EH (cell line): ENCODE measurements around the gene RBP7.

Source experiments
- DNase-seq: peaks from one replicate; pipeline ENCODE4 v3.0.0-alpha.2; 2015; ENCODE audit warnings: low read depth

RBP7 gene

GRCh38 chr1:10031461-10031860 is 34.4 kb downstream of the RBP7 start:
- peak; percentile 88 for DNase-seq

GRCh38 chr1:10032590-10033358 is 35.7 kb downstream of the RBP7 start, which contains the start of gene UBE4B:
UBE4B (plus strand) TSS chr1:10032958; CDS start chr1:10033671, 713 bp downstream.
- DNase-seq = peak; percentile 97

GRCh38 chr1:10033359-10033845 is 36.4 kb downstream of the RBP7 start:
- DNase-seq = peak; percentile 33

GRCh38 chr1:10042746-10043145 is 45.7 kb downstream of the RBP7 start:
- no peak for DNase-seq

GRCh38 chr1:10045480-10046355 is 48.7 kb downstream of the RBP7 start:
- DNase-seq = no peak

GRCh38 chr1:10046356-10047085 is 49.5 kb downstream of the RBP7 start:
- no peak for DNase-seq

GRCh38 chr1:10048601-10049000 is 51.6 kb downstream of the RBP7 start:
- DNase-seq = no peak

- no peak for DNase-seq
These were observed 53.6 kb downstream of the RBP7 start for GRCh38 chr1:10050611-10051010.

GRCh38 chr1:10051656-10052055 is 54.6 kb downstream of the RBP7 start:
- no peak for DNase-seq

GRCh38 chr1:10052347-10052746 is 55.3 kb downstream of the RBP7 start:
- DNase-seq = no peak

GRCh38 chr1:10054465-10054864 is 57.4 kb downstream of the RBP7 start:
- DNase-seq = no peak

- no peak for DNase-seq
These were observed 59.6 kb downstream of the RBP7 start for GRCh38 chr1:10056599-10056987.

GRCh38 chr1:10057343-10057742 is 60.3 kb downstream of the RBP7 start:
- peak; percentile 72 for DNase-seq

- DNase-seq = no peak
These were observed 60.8 kb downstream of the RBP7 start for GRCh38 chr1:10057796-10058195.

GRCh38 chr1:10059342-10059718 is 62.3 kb downstream of the RBP7 start:
- no peak for DNase-seq

- no peak for DNase-seq
These were observed 63.5 kb downstream of the RBP7 start for GRCh38 chr1:10060311-10061100.

- no peak for DNase-seq
These were observed 64.2 kb downstream of the RBP7 start for GRCh38 chr1:10061276-10061675.

GRCh38 chr1:10063878-10064277 is 66.8 kb downstream of the RBP7 start:
- no peak for DNase-seq

GRCh38 chr1:10064416-10065343 is 67.7 kb downstream of the RBP7 start:
- no peak for DNase-seq

GRCh38 chr1:10065344-10065685 is 68.3 kb downstream of the RBP7 start:
- DNase-seq = no peak
